Endothelial cell of umbilical vein (primary cell): ENCODE data around the gene SETD3. TPM values are rescaled to one million over a fixed set of nuclear protein-coding genes. Genes with fewer than 3 reads are reported as not detected.

Source experiments
- BruUV-seq: library from RNA; stranded (reverse); fragments of 400-500 nt; replicated peaks from 2 replicates; lab custom pipeline; 2021; lab: Mats Ljungman, UMichigan
- CTCF ChIA-PET: fragments of 300-600, 350-600 bp; sonication (Branson Sonifier 250); formaldehyde crosslinking; loops from one replicate; lab custom pipeline; 2021; ENCODE audit warnings: antibody characterized with exemption, inconsistent platforms; lab: Charles Lee
- POLR2A ChIA-PET: fragments of 300-600, 350-600 bp; sonication (Branson Sonifier 250); formaldehyde crosslinking; loops from one replicate; lab custom pipeline; 2021; ENCODE audit warnings: antibody characterized with exemption, inconsistent platforms; lab: Charles Lee
- DNase-seq: peaks from one replicate; pipeline ENCODE4 v3.0.0-alpha.2; 2011; ENCODE audit warnings: low read depth, low spot score
- FAIRE-seq: peaks from 2 replicates; lab custom pipeline; 2011; peaks lifted over from hg19 to GRCh38; lab: Jason Lieb, UNC
- H2AFZ ChIP-seq: 2 replicates; pipeline ENCODE4 v1.6.0; 2012; ENCODE audit warnings: low read depth, low read length, control low read depth, inconsistent platforms
- H3K27ac ChIP-seq: 2 replicates; pipeline ENCODE4 v1.5.1; 2011; ENCODE audit warnings: low read depth, mild to moderate bottlenecking, control low read depth, low read length, moderate library complexity; ENCODE audit not compliant: insufficient read depth
- H3K27me3 ChIP-seq, 2 experiments: 2 replicates each; pipeline versions ENCODE4 v1.6.0 to v1.6.1; 2011; ENCODE audit warnings: low read length in 2 of 2, mixed read lengths in 1 of 2; ENCODE audit not compliant: control insufficient read depth in 2 of 2, insufficient read depth in 2 of 2
- H3K36me3 ChIP-seq, 2 experiments: 2 replicates in 1 of 2; 3 replicates in 1 of 2; pipeline ENCODE4 v1.5.1; 2011; ENCODE audit warnings: low read length in 2 of 2, mild to moderate bottlenecking in 1 of 2, moderate library complexity in 1 of 2; ENCODE audit not compliant: control insufficient read depth in 2 of 2, insufficient read depth in 2 of 2; ENCODE audit errors: extremely low read depth in 1 of 2
- H3K4me1 ChIP-seq: 3 replicates; pipeline ENCODE4 v1.5.1; 2011; ENCODE audit warnings: mild to moderate bottlenecking, low read length; ENCODE audit not compliant: control insufficient read depth, insufficient read depth; ENCODE audit errors: extremely low read depth
- H3K4me2 ChIP-seq: 2 replicates; pipeline ENCODE4 v1.6.1; 2011; ENCODE audit warnings: low read length, control low read depth, mixed read lengths; ENCODE audit not compliant: insufficient read depth
- H3K4me3 ChIP-seq, 3 experiments: fragments of 200-600 bp in 1 of 3; sonication (generic), shearing (Covaris generic) in 1 of 3; replicated peaks in 1 of 3; 2 replicates each; pipeline ENCODE4 v1.5.1; 2011 to 2016; ENCODE audit warnings: control low read depth in 3 of 3, low read length in 3 of 3, mild to moderate bottlenecking in 2 of 3, inconsistent platforms in 1 of 3, low read depth in 1 of 3, moderate library complexity in 1 of 3; ENCODE audit not compliant: insufficient read depth in 1 of 3
- H3K79me2 ChIP-seq: 2 replicates; pipeline ENCODE4 v1.6.0; 2012; ENCODE audit warnings: low read length, inconsistent platforms; ENCODE audit not compliant: control insufficient read depth, insufficient read depth
- H3K9ac ChIP-seq: replicated peaks from 2 replicates; pipeline ENCODE3; 2011; ENCODE audit warnings: low read length, control low read depth; ENCODE audit not compliant: insufficient read depth; ENCODE audit errors: extremely low read depth
- H3K9me1 ChIP-seq: replicated peaks from 3 replicates; pipeline ENCODE4 v1.6.0; 2011; ENCODE audit warnings: mild to moderate bottlenecking, low read length; ENCODE audit not compliant: control insufficient read depth, insufficient read depth; ENCODE audit errors: extremely low read depth
- H3K9me3 ChIP-seq: replicated peaks from 2 replicates; pipeline ENCODE4 v1.5.1; 2012; ENCODE audit warnings: low read length, inconsistent platforms; ENCODE audit not compliant: control insufficient read depth, insufficient read depth
- H4K20me1 ChIP-seq: replicated peaks from 2 replicates; pipeline ENCODE3; 2011; ENCODE audit warnings: mild to moderate bottlenecking, low read length; ENCODE audit not compliant: control insufficient read depth, insufficient read depth; ENCODE audit errors: extremely low read depth
- EZH2 ChIP-seq: IDR thresholded peaks from 2 replicates; pipeline ENCODE4 v1.6.1; 2012; ENCODE audit warnings: borderline replicate concordance, low read depth, mild to moderate bottlenecking, moderate library complexity, low read length, inconsistent platforms; ENCODE audit not compliant: severe bottlenecking
- FOS ChIP-seq: IDR thresholded peaks from 2 replicates; pipeline ENCODE4 v1.6.1; 2011; ENCODE audit warnings: mild to moderate bottlenecking, low read length, moderate library complexity, borderline replicate concordance; ENCODE audit not compliant: insufficient read depth
- GATA2 ChIP-seq: IDR thresholded peaks from 2 replicates; pipeline ENCODE4 v1.7.0; 2011; ENCODE audit warnings: low read depth, mild to moderate bottlenecking, moderate library complexity, mixed read lengths, low read length; ENCODE audit not compliant: insufficient read length, insufficient read depth
- JUN ChIP-seq: IDR thresholded peaks from 2 replicates; pipeline ENCODE4 v1.6.1; 2011; ENCODE audit warnings: borderline replicate concordance, low read depth; ENCODE audit not compliant: insufficient read length, insufficient read depth
- MYC ChIP-seq: IDR thresholded peaks from one replicate; pipeline ENCODE4 v1.6.1; 2011; ENCODE audit warnings: mild to moderate bottlenecking, low read depth, low read length
- POLR2A ChIP-seq: IDR thresholded peaks from 2 replicates; pipeline ENCODE4 v1.6.1; 2012; ENCODE audit warnings: low read depth, mild to moderate bottlenecking, control low read depth, low read length
- POLR2AphosphoS5 ChIP-seq: IDR thresholded peaks from 2 replicates; pipeline ENCODE4 v1.6.1; 2012; ENCODE audit warnings: low read depth, mild to moderate bottlenecking, control low read depth, low read length, moderate library complexity; ENCODE audit not compliant: insufficient read depth
- dilution Hi-C: fragments of 300-500 bp; cut with MboI; formaldehyde crosslinking; loops from one replicate; pipeline ENCODE4 v1.15.0; 2019; ENCODE audit warnings: low sequenced_read_pairs; ENCODE audit not compliant: extremely low pct_ligation_motif_present
- intact Hi-C: fragments of 100-400 bp; cut with micrococcal nuclease; formaldehyde crosslinking; loops from one replicate; pipeline ENCODE4 v1.10.0; 2022
- polyA plus RNA-seq, 4 experiments: library from polyadenylated mRNA; depleted of rRNA in 3 of 4; stranded (reverse) in 3 of 4; unstranded in 1 of 4; fragments of >200 nt; gene quantifications; 2 replicates each; pipeline versions ENCODE4 v1.2.1 to v1.2.3, GENCODE V29; 2011 to 2012; ENCODE audit warnings: missing spikeins in 1 of 4
- total RNA-seq: library from RNA; stranded (reverse); gene quantifications from 2 replicates; pipeline ENCODE4 v1.2.3, GENCODE V29; 2021
- TF ChIP-seq, protein P1 (sequence below), 2 donors: IDR thresholded peaks; 1 replicate in 1 of 2; 2 replicates in 1 of 2; pipeline ENCODE4 v1.5.1; 2011; ENCODE audit warnings: low read length in 2 of 2, mild to moderate bottlenecking in 2 of 2, moderate library complexity in 2 of 2, control low read depth in 1 of 2, inconsistent platforms in 1 of 2, low read depth in 1 of 2; ENCODE audit not compliant: insufficient read depth in 1 of 2; ENCODE audit errors: extremely low read depth in 1 of 2
- TF ChIP-seq, protein P2 (sequence below): IDR thresholded peaks from 2 replicates; pipeline ENCODE4 v1.6.1; 2011; ENCODE audit not compliant: insufficient read depth, insufficient read length

SETD3 gene
- total and polyA plus RNA-seq, 2 donors (not counting 3 experiments of a cell fraction or from before 2014, with no cell fraction given): 18.1 to 53.1 TPM

DNA sequence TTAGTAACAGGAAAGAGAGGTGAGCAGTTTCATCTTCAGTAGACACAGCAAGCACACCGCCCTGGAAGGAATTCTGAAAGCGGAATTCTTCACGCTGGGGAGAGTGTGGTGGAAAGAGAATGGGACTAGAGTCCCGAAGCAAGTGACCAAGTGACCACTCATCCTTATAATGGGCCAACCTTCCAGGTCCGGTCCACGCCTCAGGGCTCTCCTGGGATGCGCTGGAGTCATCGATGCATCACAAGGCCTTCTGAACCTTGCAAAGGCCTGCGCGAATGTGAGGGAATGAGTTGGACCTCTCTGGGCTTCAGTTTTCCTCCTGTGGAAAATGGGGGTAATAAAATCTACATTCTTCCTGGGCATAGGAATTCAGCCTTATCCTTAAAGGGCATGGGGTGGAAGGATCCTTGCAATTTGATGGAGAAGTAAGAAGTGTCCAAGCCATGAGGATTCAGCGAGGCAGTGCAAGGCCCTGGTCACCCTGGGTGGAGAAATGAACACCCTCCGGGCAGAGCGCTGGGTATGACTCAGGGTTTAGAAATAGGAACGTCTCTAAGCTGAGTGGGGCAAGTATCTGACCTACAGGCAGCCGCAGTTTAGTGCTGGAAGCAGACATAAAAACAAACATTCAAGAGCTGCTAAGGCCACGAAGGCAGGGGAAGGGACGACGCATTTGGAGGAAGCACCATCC is 97.7 kb downstream of the SETD3 start:
- ChIA-PET CTCF (interaction anchor here (1.2 to 3.8 kb wide), 2 partner anchors 9 to 10 kb away, joined by 5 to 15 read pairs; no protein-coding TSS in a partner anchor), POLR2A (no interaction called here)
- Histone ChIP-seq H3K9me1 (no peaks in the 10 kb centered on the region), H3K27me3 (peaks cover 0 to 3% of the 10 kb centered on the region in 2 experiments), H2AFZ (no peak overlapping the region), H3K4me1 (no peaks in the 10 kb centered on the region), H3K9me3 (no peaks in the 10 kb centered on the region), H3K4me2 (no peak overlapping the region), H3K4me3 (no peak overlapping the region), H4K20me1 (no peaks in the 10 kb centered on the region), H3K9ac (no peak overlapping the region), H3K27ac (no peak overlapping the region), H3K36me3 (no peaks in the 10 kb centered on the region), H3K79me2 (no peaks in the 10 kb centered on the region)
- BruUV-seq: no TSS peak
- FAIRE-seq (no peak), DNase-seq (no peak)
- intact Hi-C loops: no loop called here
- TF ChIP-seq FOS: no peak
- no peak for TF ChIP-seq EZH2
- TF ChIP-seq POLR2A: no peak
- TF ChIP-seq GATA2: no peak
- TF ChIP-seq JUN: no peak
- TF ChIP-seq, protein P1, sequence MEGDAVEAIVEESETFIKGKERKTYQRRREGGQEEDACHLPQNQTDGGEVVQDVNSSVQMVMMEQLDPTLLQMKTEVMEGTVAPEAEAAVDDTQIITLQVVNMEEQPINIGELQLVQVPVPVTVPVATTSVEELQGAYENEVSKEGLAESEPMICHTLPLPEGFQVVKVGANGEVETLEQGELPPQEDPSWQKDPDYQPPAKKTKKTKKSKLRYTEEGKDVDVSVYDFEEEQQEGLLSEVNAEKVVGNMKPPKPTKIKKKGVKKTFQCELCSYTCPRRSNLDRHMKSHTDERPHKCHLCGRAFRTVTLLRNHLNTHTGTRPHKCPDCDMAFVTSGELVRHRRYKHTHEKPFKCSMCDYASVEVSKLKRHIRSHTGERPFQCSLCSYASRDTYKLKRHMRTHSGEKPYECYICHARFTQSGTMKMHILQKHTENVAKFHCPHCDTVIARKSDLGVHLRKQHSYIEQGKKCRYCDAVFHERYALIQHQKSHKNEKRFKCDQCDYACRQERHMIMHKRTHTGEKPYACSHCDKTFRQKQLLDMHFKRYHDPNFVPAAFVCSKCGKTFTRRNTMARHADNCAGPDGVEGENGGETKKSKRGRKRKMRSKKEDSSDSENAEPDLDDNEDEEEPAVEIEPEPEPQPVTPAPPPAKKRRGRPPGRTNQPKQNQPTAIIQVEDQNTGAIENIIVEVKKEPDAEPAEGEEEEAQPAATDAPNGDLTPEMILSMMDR (IDR thresholded peaks at IDR 0.05; ENCODE audit: extremely low read depth in 1 of 2, insufficient read depth in 1 of 2, low read depth in 1 of 2, low read length in 2 of 2): no peak
- no peak for TF ChIP-seq POLR2AphosphoS5
- no peak for TF ChIP-seq MYC
- TF ChIP-seq, protein P2, sequence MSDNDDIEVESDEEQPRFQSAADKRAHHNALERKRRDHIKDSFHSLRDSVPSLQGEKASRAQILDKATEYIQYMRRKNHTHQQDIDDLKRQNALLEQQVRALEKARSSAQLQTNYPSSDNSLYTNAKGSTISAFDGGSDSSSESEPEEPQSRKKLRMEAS: no peak
- dilution Hi-C loops: no loop called here
